Activated CD4-positive, alpha-beta T cell treated with anti-CD3 and anti-CD28 coated beads, Interleukin-2, amount 50 U/mL, for 16 hours (primary cell): ENCODE measurements around the gene RNF222.
"Not testable (repeated sequence)": the region's sequence is repeated elsewhere in the genome, so short reads cannot be mapped to it uniquely, and the experiment has no call there.

ENCODE experiments used
- DNase-seq: peaks from one replicate; pipeline ENCODE4 v3.0.0-alpha.2; 2020

The RNF222 gene

DNA sequence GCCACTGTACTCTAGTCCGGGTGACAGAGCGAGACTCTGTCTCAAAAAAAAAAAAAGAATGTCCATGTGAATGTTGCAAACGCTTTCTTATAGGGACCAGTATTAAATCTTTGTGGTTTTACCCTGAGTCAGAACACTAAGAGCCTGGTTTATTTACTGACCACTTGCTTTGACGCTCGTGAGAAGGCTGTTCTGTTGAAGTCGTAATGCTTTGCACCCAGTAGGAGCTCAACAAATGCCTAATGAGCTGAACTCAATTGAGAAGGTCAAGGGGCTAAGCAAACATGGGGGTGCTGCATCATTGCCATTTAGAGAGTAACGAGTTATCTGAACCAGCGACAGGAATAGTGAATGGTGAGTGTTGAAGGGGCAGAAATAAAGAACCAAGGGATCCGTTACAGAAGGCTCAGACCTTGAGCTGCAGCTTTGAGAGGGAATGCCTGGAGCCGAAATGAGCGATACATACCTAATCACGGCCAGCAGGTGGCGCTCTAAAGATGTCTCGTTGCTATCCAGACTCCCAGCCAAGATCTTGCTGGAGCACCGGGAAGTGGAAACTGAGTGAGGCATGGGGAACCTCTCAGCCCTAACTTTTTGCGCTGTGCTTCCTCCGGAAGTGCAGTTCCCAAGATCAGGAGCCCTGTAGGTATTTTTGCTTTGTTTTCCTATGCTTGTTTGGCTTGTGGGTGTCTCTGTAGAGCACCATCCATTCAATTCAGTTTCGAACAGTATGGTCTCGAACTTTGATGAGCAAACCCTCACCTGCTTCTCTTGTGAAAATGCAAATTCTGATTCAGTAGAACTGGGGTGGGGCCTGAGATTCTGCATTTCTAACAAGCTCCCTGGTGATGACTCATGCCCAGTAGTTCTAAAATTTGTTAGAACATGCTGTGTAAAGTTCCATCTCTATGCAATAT lies 12.6 kb upstream of the RNF222 start:
- peak; percentile 74 for DNase-seq

DNA sequence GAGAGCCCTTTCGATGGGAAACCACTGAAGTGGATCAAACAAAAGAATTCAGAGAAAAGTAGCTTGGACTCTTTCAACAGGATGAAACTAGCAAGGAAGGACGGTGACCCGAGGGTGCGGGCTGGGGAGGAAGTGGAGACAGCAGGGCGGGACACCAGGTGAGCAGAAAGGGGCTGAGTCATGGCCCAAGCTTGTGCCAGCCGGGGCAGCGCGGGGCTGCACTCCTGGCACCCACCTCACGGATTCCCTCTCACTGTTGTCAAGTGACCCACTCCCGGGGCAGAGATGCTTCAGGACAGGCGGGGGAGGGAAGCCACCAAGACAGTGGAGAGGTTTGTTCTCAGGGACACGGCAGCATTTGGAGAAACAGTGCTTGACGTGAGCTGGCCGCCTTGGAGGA lies 10.7 kb upstream of the RNF222 start:
- DNase-seq: no peak

DNA sequence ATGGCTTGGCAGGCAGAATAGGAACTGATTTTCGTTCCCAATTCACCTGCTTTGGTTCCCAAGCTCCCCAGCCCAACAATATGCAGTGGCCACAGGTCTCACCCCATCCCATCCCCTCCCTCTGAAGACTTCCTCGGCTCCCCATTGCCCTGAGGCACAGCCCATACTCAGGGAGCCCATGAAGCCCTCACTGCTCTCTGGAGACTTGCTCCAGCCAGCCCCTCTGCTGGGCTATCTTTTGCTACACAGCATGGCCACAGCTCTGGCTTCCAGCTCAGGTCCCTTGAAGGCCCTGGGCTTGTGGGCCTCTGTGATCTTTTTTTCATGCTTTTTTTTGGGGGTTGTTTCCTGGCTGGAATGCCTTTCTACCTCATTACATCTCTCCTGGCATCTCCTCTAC lies 8.5 kb upstream of the RNF222 start:
- DNase-seq: no peak

DNA sequence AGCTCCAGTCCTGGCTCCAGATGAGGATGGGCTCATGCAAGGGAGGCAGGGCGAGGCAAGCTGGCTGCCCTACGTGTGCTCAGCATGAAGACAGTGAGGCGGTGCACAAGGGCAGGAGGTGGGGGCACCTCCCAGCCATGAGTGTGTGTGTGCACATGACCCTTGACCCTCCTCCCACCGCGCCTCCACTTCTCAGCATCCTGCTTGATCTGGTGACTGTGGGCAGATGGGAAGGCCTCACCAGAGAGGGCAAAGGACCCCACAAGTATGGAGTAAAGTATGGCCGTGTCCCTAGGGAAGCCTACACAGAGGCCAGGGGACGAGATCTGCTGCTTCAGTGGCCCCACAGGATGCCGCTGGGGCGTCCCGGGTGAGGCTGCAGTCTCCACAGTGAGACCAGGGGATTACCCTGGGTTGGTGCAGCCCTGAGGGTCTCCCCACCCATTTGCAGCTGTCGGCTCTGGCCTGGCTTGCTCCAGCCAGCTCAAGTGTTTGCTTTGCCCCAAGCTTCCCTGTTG lies 7.9 kb upstream of the RNF222 start:
- DNase-seq: no peak

DNA sequence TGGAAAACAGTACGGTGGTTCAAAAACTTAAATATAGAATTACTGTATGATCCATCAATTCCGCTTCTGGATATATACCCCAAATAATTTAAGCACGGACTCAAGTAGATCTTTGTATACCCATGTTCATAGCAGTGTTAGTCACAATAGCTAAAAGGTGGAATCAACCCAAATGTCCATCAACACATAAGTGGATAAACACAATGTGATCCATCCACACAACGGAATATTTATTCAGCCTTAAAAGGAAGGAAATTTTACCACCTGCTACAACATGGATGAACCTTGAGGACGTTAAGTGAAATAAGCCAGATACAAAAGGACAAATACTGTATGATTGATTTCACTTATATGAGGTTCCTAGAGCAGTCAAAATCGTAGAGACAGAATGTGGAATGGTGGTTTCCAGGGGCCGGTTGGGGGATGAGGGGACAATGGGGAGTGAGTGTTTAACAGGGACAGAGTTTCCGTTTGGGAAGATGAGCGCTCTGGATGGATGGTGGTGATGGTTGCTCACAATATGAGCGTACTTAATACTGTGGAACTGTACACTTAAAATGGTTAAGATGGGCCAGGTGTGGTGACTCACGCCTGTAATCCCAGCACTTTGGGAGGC lies 5.4 kb upstream of the RNF222 start:
- DNase-seq: no peak

DNA sequence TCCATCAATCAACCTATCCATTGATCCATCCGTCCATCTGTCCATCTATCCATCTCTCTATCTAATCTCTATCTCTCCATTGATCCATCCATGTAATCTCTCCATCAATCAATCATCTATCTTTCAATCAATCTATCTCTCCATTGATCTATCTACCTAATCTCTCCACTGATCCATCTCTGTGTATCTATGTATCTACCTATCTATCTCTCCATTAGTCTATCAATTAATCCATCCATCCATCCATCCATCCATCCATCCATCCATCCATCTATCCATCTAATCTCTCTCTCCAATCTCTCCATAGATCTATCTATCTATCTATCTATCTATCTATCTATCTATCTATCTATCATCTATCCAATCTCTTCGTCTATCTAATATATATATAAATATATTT lies 3.5 kb upstream of the RNF222 start:
- DNase-seq: no peak

DNA sequence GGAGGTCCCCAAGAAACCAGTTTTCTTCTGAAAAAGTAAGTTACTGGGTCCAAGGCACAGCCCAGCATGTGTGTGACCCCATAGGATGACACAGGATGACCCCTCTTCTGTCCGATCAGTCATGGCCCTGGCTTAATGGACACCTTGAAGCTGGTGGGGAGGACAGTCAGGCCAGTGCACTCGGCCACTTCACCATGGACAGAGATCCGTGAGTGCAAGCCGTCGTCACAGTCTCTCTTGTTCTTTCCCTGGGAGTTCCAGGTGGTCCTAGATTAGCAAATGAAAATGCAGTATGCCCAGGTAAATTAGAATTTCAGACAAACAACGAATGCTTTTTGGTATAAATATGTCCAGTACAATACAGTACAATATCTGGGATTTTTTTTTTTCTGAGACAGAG lies 1.4 kb upstream of the RNF222 start:
- no peak for DNase-seq

DNA sequence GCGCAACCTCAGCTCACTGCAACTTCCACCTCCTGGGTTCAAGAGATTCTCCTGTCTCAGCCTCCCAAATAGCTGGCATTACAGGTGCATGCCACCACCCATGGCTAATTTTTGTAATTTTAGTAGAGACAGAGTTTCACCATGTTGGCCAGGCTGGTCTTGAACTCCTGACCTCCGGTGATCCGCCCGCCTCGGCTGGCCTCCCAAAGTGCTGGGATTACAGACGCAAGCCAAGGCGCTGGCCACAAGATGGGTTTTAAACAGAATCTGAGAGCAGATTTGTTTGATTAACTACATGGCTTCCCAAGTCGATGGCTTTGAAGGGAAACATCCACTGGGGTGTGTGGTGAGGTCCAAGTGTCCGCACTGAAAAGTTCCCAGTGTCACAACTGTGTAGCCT lies 3.1 kb downstream of the RNF222 start:
- not testable (repeated sequence) for DNase-seq

DNA sequence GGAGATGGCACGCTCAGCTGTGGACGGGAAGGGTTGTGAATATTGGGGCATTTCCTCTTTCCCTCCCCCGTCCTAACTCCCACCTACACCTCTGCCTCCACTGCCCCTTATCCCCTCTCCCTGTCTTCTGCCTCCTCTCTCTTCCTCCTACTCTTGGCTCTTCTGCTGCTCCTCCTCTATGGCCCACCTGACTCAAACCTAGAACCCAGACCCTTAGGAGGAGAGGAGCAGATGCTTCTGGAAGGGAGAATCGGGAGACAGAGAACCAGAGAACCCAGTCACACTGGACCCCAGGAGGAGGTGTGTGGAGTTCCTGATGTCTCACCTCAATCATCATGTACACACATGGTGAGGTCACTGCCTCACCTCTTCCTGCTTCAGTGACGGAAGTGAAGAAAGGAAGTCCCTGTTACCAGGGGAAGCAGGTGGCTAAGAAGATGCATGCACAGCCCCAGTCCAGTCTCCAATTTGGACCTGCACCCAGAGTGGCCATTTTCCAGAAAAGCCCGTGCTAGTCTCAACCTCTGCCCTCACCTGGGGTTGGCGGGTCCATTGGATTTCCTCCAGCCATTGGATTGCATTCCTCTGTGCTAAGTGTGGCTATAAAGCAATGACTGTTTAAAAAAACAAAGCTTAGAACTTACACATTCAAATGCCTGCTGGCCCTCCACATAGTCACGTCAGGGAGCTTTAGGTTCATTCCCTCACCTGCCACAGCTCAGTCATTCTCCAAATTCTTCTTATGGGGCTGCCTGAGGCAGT lies 4.0 kb downstream of the RNF222 start:
- peak; percentile 43 for DNase-seq

DNA sequence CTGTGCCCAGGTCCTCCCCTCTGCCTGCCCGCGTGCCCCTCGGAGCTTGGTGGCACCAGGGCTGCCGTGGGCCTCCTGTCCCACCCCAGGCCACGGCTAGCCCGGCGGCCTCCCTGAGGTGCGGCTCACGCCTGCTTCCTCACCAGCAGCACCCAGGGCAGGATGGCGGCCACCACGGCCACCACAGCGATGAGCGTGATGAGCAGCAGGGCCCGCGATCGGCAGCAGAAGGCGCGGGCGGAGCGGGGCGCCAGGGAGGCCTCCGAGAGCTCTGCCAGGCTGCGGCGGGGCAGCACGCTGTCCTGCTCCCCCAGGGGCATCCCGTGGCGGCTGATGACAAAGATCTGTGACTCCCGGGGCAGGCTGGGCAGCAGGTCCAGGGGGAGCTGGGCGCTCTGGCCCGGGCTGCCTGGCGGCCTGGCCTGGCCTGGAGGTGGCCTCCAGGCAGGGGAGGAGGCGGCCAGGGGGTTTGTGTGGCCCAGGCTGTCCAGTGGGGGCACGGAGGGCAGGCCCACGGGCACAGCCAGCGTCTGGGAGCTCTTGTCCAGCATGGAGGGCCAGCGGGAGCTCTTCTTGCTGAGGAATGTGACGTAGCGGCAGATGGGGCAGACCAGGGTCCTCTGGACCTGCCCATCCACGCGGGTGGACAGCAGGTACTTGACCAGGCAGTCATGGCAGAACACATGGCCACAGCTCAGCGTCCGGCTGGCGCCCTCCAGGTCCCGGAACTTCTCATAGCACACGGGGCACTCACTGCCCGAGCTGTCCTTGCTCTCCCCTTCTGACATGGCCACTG lies 4.8 kb downstream of the RNF222 start:
- DNase-seq: no peak

DNA sequence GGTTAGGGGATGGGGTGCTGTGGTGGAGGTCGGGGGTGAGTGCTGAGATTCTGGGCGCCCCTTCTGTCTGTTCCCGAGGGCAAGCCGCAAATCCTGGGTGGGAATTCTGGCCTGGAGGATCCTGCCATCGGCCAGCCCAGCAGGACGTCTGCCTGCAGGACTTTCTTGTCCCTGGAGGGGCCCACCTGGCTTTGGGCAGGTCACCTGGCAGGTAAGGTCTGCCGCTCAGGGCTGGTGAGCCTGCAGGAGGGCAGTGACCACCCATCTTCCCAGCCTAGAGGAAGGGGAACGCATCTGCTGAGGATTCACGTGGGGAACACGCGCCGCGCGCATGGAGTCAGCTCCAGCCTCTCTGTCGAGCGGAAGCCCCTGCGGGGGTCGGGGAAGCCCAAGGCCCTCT lies 5.4 kb downstream of the RNF222 start:
- no peak for DNase-seq

DNA sequence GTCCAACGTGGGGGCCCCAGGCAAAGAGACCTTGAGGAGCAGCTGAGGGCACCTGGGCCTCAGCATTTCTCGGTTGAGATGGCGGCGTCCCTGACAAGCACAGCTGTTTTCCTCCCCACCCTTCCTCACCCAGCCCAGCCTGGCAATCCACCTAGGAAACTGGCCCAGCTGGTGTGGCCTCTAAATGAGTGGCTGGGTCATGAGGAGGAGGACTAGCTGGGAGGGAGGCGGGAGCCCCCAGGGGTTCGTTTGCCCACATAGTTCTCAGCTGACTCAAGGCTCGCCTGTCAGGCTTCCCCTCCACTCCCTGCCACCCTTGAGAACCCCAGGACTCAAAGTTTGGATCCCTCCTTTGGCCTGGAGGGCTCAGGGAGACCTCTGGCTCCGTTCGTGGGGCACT lies 5.9 kb downstream of the RNF222 start:
- DNase-seq: no peak

DNA sequence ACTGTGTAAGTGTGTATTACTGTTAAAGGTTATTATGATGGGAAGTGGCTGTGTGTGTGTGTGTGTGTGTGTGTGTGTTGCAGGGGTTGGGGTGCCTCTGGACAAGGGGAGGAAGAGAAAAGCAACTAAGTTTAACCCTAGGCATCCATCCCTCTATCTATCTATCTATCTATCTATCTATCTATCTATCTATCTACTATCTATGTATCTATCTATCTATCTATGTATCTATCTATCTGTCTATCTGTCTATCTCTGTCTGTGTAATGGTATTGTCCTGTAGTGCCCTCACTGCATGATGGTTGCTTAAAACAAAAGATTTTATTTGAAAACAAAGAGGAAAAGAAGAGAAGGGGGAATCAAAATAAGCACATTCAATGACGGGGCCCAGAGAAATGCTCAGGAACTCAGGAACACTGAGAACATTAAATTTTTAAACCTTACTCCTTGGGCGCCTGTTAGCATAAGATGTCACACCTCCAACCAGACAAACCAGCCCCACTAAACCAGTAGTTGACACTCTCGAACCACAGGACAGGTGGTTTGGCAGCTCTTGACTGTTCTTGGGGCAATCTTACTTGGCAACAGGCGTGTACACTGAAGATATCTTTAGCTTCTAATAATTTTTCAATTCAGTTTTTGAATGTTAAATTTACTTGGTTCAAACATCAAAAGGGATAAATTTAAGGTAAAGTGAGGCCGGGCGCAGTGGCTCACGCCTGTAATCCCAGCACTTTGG lies 9.5 kb downstream of the RNF222 start:
- no peak for DNase-seq

DNA sequence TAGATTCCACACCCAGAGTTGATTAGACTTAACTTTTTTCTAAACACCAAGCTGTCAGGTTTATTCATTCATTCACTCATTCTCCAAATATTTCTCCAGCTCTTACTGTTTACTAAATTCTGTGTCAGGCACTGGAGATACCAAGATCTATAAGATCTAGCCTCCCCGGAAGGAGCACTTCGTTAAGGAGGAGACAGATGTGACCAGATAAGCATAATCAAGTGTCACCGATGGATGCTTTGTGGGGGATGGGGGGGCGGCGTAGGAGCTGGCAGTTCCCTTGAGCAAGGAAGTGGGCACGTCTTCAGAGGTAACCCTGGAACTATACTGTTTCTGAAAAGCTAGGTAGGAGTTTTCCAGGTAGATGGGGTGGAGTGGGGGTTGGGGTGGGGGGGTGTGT lies 10.8 kb downstream of the RNF222 start:
- no peak for DNase-seq

DNA sequence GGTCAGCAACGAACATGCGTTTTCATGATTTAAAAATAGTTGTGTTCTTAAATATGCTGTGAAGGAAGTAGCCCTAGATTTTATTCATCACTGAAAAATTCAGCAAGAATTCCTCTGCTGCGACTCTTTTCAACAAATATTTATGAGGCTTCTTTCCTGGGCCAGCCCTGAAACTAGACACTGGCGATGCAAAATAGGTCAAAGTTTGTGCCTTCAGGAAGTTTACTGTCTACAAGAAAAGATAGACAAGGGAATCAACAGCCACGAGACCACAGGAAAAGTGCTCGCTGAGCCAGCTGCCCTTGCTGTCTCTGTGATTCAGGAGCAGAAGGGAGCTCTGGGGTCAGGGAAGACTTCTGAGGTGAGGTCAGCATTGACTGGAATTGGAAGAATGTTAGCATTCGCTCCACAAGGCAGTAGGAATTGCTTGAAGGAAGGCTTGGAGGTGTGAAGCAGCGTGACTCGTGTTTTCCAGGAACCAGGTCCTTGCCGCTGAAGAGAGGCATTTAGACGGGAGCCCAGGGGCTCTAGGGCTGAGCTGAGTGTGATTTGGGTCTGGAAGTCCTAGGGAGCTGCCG lies 12.7 kb downstream of the RNF222 start:
- DNase-seq: no peak

DNA sequence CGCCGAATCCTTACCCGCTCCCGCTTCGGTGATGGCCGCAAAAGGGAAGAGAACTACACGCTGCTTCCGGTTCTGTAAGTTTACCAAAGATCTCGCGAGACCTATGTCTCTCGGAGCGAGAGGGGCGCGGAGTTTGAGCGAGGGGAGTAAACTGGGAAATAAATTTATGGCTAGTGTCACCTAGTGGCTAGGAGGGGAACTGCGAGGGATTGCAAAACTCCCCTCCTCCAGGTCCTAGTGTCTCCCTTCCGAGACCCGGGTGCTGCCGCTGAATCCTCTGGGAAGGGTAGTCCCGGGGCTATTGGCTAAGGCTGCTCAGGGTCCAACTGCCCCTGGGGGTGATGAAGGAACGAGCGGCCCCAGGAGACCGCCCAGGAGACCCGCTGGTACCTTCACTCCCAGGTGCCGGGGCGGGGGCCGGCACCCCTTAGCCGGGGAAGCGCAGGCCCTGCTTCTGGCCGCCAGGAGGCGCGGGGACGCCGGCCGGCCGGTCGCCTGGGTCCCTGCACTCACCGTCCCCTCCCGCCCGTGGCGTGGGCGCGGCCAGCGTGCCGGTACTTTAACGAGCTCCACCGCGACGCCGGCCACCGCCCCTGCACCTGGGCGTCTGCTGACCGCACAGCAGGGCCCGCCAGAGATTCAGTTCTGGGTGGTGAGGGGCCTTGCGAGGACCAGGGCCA lies 14.3 kb downstream of the RNF222 start, which contains the start of gene RPL26:
TSS of gene RPL26 (minus strand) at position 51 of the 680 bp plus-strand sequence. CDS start 883 bp downstream, outside the sequence.
- peak; percentile 98 for DNase-seq

DNA sequence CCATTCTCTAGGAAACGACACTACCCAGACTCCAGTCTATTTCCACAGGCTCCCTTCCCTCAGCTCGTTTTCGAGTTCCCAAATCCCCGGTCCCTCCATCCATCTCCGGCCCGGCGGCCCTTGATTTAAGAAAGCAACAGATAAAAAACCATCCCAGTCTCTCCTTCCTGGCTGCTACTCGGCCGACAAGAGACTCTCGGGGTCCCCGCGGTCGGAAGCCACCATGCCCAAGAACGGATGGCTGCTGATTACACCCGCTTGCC lies 14.8 kb downstream of the RNF222 start:
- no peak for DNase-seq

DNA sequence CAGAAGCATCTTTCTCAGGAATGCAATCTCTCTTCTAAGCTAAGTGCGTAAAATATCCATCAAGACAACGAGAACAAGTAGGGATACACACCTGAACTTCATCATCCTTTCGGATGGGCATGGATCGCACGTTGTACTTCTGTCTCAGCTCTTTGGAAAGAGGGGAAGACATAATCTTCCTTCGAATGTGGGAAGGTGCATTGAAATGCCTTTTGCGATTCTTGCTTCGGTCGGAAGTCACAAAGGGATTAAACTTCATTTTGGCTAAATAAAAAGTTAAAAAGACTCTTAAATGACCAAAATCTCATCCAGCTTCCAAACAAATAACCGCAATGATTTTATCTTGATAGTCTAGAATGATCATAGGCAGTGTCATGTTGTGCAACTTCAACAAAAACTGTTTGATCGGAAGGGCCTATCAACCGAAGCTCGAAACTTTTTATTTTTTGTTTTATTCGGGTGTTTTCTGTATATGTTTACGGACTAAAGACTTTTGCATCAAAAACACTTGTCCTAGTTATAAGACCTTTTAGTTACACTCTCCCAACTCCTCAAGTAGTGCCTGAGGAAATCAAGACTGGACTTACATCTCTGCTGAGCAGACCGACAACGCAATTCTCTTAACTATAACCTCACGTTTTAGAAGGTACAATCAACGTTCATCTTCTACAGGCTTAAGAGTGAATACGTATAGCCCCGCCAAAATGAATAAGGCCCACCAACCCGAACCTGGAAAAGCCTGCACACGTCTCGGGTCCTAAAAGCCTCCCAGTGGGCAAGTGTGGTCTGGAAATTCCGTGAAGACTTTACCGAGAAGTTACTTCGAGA lies 15.4 kb downstream of the RNF222 start:
- DNase-seq: no peak

DNA sequence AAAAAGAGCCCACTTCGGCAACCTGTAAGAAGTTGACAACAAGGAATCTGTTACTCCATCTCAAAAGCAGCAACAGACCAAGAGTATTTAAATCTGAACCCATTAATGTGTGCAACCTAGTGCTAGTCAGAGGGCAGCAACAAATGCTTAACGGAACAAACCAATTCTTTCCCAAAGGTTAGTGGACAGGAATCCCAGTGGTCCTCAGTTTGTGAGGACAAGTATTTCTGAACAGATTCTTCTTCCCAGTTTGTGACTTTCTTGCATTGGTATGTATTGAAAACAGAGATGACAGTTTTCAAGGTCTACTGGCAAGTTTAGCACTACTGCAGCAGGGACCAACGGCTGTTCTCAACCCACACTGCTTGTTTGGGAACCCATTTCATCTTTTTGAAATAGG lies 17.6 kb downstream of the RNF222 start:
- DNase-seq: no peak

DNA sequence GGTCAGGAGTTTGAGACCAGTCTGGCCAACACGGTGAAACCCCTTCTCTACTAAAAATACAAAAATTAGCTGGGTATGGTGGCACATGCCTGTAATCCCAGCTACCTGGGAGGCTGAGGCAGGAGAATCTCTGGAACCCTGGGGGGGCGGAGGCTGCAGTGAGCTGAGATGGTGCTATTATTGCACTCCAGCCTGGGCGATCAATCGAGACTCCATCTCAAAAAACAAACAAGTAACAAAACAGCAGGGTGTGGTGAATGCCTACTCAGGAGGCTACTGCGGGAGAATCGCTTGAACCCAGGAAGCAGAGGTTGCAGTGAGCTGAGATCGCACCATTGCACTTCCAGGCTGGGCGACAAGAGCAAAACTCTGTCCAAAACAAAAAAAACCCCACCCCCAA lies 19.5 kb downstream of the RNF222 start:
- DNase-seq: not testable (repeated sequence)
